A549 (cell line): Measurements from ENCODE around the gene TRIM4. TPM values are rescaled to one million over a fixed set of nuclear protein-coding genes. Genes with fewer than 3 reads are reported as not detected.

Experiments used
- ATAC-seq, 2 experiments: fragments of 200-7000 bp in 1 of 2; fragments of >200 bp in 1 of 2; cut with Nextera tagmentation in 1 of 2; cut with Tn5 transposase in 1 of 2; 3 replicates each; pipeline versions ENCODE4 v1.8.0 to v1.9.1; 2018 to 2020; ENCODE audit warnings: mild to moderate bottlenecking in 1 of 2, moderate library complexity in 1 of 2
- CTCF ChIA-PET: fragments of 300-600 bp; sonication (Branson Sonifier 250); formaldehyde crosslinking; extraction: SDS; loops from one replicate; lab custom pipeline; 2021; ENCODE audit warnings: antibody characterized with exemption, inconsistent platforms; lab: Yijun Ruan, JAX
- POLR2A ChIA-PET: fragments of 350-600 bp; formaldehyde crosslinking; extraction: SDS; loops from one replicate; lab custom pipeline; 2021; ENCODE audit warnings: antibody characterized with exemption, inconsistent platforms; lab: Yijun Ruan, JAX
- DNase-seq, 2 experiments: peaks; one replicate each; pipeline versions ENCODE4 v3.0.0 to v3.0.0-alpha.2; 2011 to 2016; ENCODE audit warnings: low read depth in 1 of 2, low spot score in 1 of 2
- FAIRE-seq: peaks from 2 replicates; lab custom pipeline; 2011; peaks lifted over from hg19 to GRCh38; lab: Jason Lieb, UNC
- H3K27ac ChIP-seq, 2 experiments: fragments of >200 bp; sonication (Bioruptor Twin); formaldehyde crosslinking; 3 replicates each; pipeline ENCODE4 v1.5.1; 2016 to 2017
- H3K4me1 ChIP-seq: fragments of >200 bp; sonication (Bioruptor Twin); formaldehyde crosslinking; 3 replicates; pipeline ENCODE4 v1.6.1; 2016
- H3K4me2 ChIP-seq: fragments of >200 bp; sonication (Bioruptor Twin); formaldehyde crosslinking; 3 replicates; pipeline ENCODE4 v1.6.1; 2016
- H3K4me3 ChIP-seq: fragments of >200 bp; sonication (Bioruptor Twin); formaldehyde crosslinking; 3 replicates; pipeline ENCODE4 v1.5.1; 2016
- H3K9me3 ChIP-seq: fragments of >200 bp; sonication (Bioruptor Twin); formaldehyde crosslinking; 3 replicates; pipeline ENCODE4 v1.6.1; 2016
- BHLHE40 ChIP-seq: IDR thresholded peaks from 2 replicates; pipeline ENCODE4 v1.6.1; 2012; ENCODE audit warnings: low read depth, low read length, inconsistent platforms
- CBX2 ChIP-seq: fragments of 200-600 bp; sonication (generic); IDR thresholded peaks from 2 replicates; pipeline ENCODE4 v1.6.1; 2016; ENCODE audit warnings: low read depth, mild to moderate bottlenecking, borderline replicate concordance
- CHD2 ChIP-seq: fragments of 150-350 bp; IDR thresholded peaks from 2 replicates; pipeline ENCODE4 v1.6.1; 2014; ENCODE audit warnings: low read length; ENCODE audit not compliant: partially characterized antibody
- FOSB ChIP-seq: fragments of 250-450 bp; sonication (Bioruptor Pico); IDR thresholded peaks from 2 replicates; pipeline ENCODE4 v1.5.0; 2020; ENCODE audit warnings: mild to moderate bottlenecking, moderate library complexity
- FOSL2 ChIP-seq, 2 experiments: fragments of 450-650 bp in 1 of 2; fragments of >200 bp in 1 of 2; sonication (Bioruptor Twin) in 1 of 2; formaldehyde crosslinking; IDR thresholded peaks; 2 replicates each; pipeline versions ENCODE4 v1.5.0 to v1.6.1; 2016 to 2020; ENCODE audit warnings: mild to moderate bottlenecking in 1 of 2, moderate library complexity in 1 of 2
- HEYL ChIP-seq: fragments of 250-450 bp; sonication (Bioruptor Pico); IDR thresholded peaks from 2 replicates; pipeline ENCODE4 v1.8.0; 2021; ENCODE audit warnings: mild to moderate bottlenecking, moderate library complexity
- HOXB13 ChIP-seq: fragments of 250-450 bp; sonication (Bioruptor Pico); IDR thresholded peaks from 2 replicates; pipeline ENCODE4 v1.5.0; 2020; ENCODE audit warnings: low read depth, mild to moderate bottlenecking, moderate library complexity
- MAX ChIP-seq: IDR thresholded peaks from 2 replicates; pipeline ENCODE4 v1.6.1; 2012
- MYC ChIP-seq: IDR thresholded peaks from 2 replicates; pipeline ENCODE4 v1.6.1; 2012; ENCODE audit warnings: mild to moderate bottlenecking, inconsistent platforms, low read length, improper control_type of control experiment, borderline replicate concordance
- PHF8 ChIP-seq: fragments of 200-600 bp; sonication (generic); IDR thresholded peaks from 2 replicates; pipeline ENCODE4 v1.6.1; 2016; ENCODE audit warnings: low read depth, mild to moderate bottlenecking, antibody characterized with exemption, moderate library complexity, borderline replicate concordance
- POLR2A ChIP-seq: IDR thresholded peaks from 2 replicates; pipeline ENCODE4 v1.6.1; 2012; ENCODE audit warnings: mild to moderate bottlenecking, low read length
- POLR2AphosphoS2 ChIP-seq: conservative IDR thresholded peaks from 2 replicates; pipeline ENCODE4 v1.6.1; 2012; ENCODE audit warnings: low read length, improper control_type of control experiment, inconsistent platforms
- RCOR1 ChIP-seq: fragments of 150-350 bp; IDR thresholded peaks from 2 replicates; pipeline ENCODE4 v1.6.1; 2014; ENCODE audit warnings: antibody characterized with exemption, low read length, low read depth
- RNF2 ChIP-seq: fragments of 200-600 bp; sonication (generic); IDR thresholded peaks from 2 replicates; pipeline ENCODE4 v1.6.1; 2016; ENCODE audit warnings: low read depth, mild to moderate bottlenecking, antibody characterized with exemption, moderate library complexity, borderline replicate concordance
- SREBF2 ChIP-seq: fragments of 450-650 bp; IDR thresholded peaks from 2 replicates; pipeline ENCODE4 v1.6.1; 2014; ENCODE audit warnings: mild to moderate bottlenecking, moderate library complexity
- TFCP2L1 ChIP-seq: fragments of 250-450 bp; sonication (Bioruptor Pico); IDR thresholded peaks from 2 replicates; pipeline ENCODE4 v1.5.0; 2021; ENCODE audit warnings: mild to moderate bottlenecking
- TP53 ChIP-seq: fragments of 250-450 bp; sonication (Bioruptor Pico); IDR thresholded peaks from 2 replicates; pipeline ENCODE4 v1.5.0; 2021; ENCODE audit warnings: mild to moderate bottlenecking, moderate library complexity
- WGBS: methylation state at CpG from one replicate; pipeline ENCODE4 v1.1.6; 2017; ENCODE audit errors: missing lambda C conversion rate; 5-methylcytosine and 5-hydroxymethylcytosine counted together
- polyA plus RNA-seq, 4 experiments: library from polyadenylated mRNA; depleted of rRNA in 3 of 4; stranded (reverse); fragments of >200 nt; fragmentation: RNase III in 1 of 4; extraction: RNeasy Plus Mini Kit Qiagen cat#74134 plus additional on column Dnase treatment in 1 of 4; gene quantifications; 2 replicates in 3 of 4; 3 replicates in 1 of 4; pipeline ENCODE4 v1.2.3, GENCODE V29; 2011 to 2017
- TF ChIP-seq, protein P1 (sequence below): IDR thresholded peaks from 2 replicates; pipeline ENCODE4 v1.6.1; 2012; ENCODE audit warnings: low read depth, borderline replicate concordance
- TF ChIP-seq, protein P2 (sequence below): fragments of 150-350 bp; IDR thresholded peaks from 2 replicates; pipeline ENCODE4 v1.6.1; 2014; ENCODE audit warnings: low read depth, mild to moderate bottlenecking, low read length
- TF ChIP-seq, protein P3 (sequence below): fragments of 250-450 bp; sonication (Bioruptor Pico); IDR thresholded peaks from 2 replicates; pipeline ENCODE4 v1.5.0; 2020; ENCODE audit warnings: low read depth, mild to moderate bottlenecking, moderate library complexity
- TF ChIP-seq, protein P4 (sequence below): fragments of >200 bp; sonication (Bioruptor Twin); formaldehyde crosslinking; IDR thresholded peaks from 3 replicates; pipeline ENCODE4 v1.5.1; 2016

The TRIM4 gene
- polyA plus RNA-seq, 2 of the 4 experiments (the other 2 are of a cell fraction): 25.6 to 33.8 TPM

DNA sequence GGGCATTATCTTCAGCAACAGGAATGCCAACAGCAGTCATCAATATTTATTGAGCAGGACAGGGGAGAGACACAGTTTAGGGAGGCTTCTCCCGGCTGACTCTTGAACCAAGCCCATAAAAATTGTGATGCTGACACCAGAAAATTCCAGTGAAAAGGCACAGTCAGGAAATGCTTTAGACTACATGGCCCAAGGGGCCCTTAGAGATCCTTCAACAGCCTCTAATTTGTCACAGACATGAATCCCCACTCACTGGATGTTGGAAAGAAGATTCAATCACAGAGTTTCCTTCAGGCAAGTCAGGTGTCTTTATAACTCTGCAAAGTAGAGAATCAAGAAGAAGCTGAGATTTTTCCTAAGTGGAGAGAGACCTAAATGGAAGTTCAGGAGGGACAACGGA, 8.9 kb upstream of the TRIM4 start (continued):
- TF ChIP-seq HEYL: no peak

DNA sequence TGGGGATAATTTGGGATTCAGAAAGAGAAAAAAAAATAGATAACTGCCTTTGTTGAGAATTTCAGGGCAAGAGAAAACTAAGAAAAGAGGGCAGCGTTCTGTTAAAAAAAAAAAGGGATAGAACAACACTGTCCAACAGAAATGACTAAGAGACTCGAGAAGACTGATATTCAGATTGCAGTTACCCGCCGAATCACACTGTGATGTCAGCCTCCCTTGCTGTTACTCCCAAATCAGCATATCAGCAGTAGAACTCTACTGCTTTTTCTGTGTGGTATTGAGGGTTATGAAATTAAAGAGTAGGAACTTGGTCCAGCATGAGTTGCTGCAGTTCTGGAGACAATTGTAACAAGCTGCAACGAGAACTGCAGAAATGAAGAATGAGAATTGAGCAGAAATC, 8.2 kb upstream of the TRIM4 start:
- Histone ChIP-seq H3K4me1 (0 out of 3 replicates have a peak, but pooled peaks cover 7% of the 10 kb centered on the region), H3K4me2 (no peak overlapping the region), H3K27ac (no peak overlapping the region), H3K4me3 (no peak overlapping the region), H3K9me3 (no peaks in the 10 kb centered on the region)
- TF ChIP-seq HOXB13 (CRISPR knock-in tag) (no peak), POLR2A (no peak), POLR2AphosphoS2 (no peak), FOSB (CRISPR knock-in tag) (no peak), MAX (no peak), CBX2 (no peak), MYC (no peak), FOSL2 (IDR thresholded peaks at IDR 0.05) (no peak), FOSL2 (CRISPR knock-in tag; IDR thresholded peaks at IDR 0.05) (no peak), RNF2 (no peak), RCOR1 (no peak), PHF8 (no peak)
- TF ChIP-seq, protein P1, sequence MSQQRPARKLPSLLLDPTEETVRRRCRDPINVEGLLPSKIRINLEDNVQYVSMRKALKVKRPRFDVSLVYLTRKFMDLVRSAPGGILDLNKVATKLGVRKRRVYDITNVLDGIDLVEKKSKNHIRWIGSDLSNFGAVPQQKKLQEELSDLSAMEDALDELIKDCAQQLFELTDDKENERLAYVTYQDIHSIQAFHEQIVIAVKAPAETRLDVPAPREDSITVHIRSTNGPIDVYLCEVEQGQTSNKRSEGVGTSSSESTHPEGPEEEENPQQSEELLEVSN: no peak
- TF ChIP-seq, protein P2, sequence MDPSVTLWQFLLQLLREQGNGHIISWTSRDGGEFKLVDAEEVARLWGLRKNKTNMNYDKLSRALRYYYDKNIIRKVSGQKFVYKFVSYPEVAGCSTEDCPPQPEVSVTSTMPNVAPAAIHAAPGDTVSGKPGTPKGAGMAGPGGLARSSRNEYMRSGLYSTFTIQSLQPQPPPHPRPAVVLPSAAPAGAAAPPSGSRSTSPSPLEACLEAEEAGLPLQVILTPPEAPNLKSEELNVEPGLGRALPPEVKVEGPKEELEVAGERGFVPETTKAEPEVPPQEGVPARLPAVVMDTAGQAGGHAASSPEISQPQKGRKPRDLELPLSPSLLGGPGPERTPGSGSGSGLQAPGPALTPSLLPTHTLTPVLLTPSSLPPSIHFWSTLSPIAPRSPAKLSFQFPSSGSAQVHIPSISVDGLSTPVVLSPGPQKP: no peak
- TF ChIP-seq, protein P3, sequence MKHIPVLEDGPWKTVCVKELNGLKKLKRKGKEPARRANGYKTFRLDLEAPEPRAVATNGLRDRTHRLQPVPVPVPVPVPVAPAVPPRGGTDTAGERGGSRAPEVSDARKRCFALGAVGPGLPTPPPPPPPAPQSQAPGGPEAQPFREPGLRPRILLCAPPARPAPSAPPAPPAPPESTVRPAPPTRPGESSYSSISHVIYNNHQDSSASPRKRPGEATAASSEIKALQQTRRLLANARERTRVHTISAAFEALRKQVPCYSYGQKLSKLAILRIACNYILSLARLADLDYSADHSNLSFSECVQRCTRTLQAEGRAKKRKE (CRISPR knock-in tag): no peak
- 28% methylated on average over 5 of the region's 5 CpGs for WGBS
- POLR2A ChIA-PET: interaction anchor here (1.1 kb wide), 1 partner anchor 9 kb away, joined by 4 read pairs; the partner anchor contains the start of gene TRIM4
- CTCF ChIA-PET: interaction anchor here (3.2 to 3.8 kb wide), 2 partner anchors 11 to 12 kb away, joined by 13 to 16 read pairs; no protein-coding TSS in a partner anchor
- DNase-seq (no peak), FAIRE-seq (no peak), ATAC-seq (no peak)

DNA sequence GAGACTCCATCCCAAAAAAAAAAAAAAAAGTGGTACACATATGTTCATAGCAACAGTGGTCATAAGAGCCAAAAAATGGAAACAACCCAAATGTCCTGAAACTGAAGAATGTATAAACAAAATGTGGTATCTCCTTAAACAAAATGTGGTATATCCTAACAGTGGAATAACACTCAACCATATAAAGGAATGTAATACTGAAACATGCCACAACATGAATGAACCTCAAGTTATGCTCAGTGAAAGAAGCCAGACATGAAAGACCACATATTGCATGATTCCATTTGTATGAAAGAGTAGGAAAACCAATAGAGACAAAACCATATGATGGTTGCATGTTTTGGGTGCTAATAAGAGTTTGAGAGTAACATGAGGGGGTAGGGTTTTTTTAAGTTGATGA, 7.0 kb upstream of the TRIM4 start:
- DNase-seq (no peak), FAIRE-seq (no peak), ATAC-seq (no peak)
- ChIA-PET CTCF (no interaction called here), POLR2A (no interaction called here)
- Histone ChIP-seq H3K4me1 (0 out of 3 replicates have a peak, but pooled peaks cover 7% of the 10 kb centered on the region), H3K4me3 (no peak overlapping the region), H3K4me2 (no peak overlapping the region), H3K9me3 (peaks cover 3% of the 10 kb centered on the region; the same call in 1 of the 3 replicates), H3K27ac (no peak overlapping the region)
- TF ChIP-seq, protein P1: no peak
- TF ChIP-seq BHLHE40 (no peak), TP53 (CRISPR knock-in tag) (no peak), SREBF2 (no peak), CHD2 (no peak), TFCP2L1 (CRISPR knock-in tag) (no peak)
- TF ChIP-seq, protein P4, sequence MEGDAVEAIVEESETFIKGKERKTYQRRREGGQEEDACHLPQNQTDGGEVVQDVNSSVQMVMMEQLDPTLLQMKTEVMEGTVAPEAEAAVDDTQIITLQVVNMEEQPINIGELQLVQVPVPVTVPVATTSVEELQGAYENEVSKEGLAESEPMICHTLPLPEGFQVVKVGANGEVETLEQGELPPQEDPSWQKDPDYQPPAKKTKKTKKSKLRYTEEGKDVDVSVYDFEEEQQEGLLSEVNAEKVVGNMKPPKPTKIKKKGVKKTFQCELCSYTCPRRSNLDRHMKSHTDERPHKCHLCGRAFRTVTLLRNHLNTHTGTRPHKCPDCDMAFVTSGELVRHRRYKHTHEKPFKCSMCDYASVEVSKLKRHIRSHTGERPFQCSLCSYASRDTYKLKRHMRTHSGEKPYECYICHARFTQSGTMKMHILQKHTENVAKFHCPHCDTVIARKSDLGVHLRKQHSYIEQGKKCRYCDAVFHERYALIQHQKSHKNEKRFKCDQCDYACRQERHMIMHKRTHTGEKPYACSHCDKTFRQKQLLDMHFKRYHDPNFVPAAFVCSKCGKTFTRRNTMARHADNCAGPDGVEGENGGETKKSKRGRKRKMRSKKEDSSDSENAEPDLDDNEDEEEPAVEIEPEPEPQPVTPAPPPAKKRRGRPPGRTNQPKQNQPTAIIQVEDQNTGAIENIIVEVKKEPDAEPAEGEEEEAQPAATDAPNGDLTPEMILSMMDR: no peak
